AG04449 (cell line): ENCODE data around the gene CDK12.

Source experiments
- CTCF ChIA-PET: fragments of 350-600 bp; formaldehyde crosslinking; extraction: SDS; loops from one replicate; lab custom pipeline; 2021; ENCODE audit warnings: antibody characterized with exemption; lab: Yijun Ruan, JAX
- POLR2A ChIA-PET: fragments of 400-600, 350-600 bp; formaldehyde crosslinking; extraction: SDS; loops from one replicate; lab custom pipeline; 2020; ENCODE audit warnings: antibody characterized with exemption, inconsistent platforms; lab: Yijun Ruan, JAX
- DNase-seq: peaks from one replicate; pipeline ENCODE4 v3.0.0-alpha.2; 2010; ENCODE audit warnings: low read depth, low spot score
- H3K4me3 ChIP-seq: 2 replicates; pipeline ENCODE4 v1.5.1; 2011; ENCODE audit warnings: low read depth, mild to moderate bottlenecking, control low read depth, low read length
- CTCF ChIP-seq: IDR thresholded peaks from one replicate; pipeline ENCODE4 v1.5.1; 2011; ENCODE audit warnings: mild to moderate bottlenecking, moderate library complexity, low read length, control low read depth, inconsistent platforms; ENCODE audit not compliant: insufficient read depth; ENCODE audit errors: missing control alignments

The CDK12 gene

GRCh38 chr17:39563476-39563875, 102.2 kb downstream of the CDK12 start:
- DNase-seq = no peak
- CTCF ChIA-PET = interaction anchor here (11.1 to 30.5 kb wide), 2 partner anchors 17 to 61 kb away, joined by 86 to 781 read pairs; partner anchors contain the start of gene PPP1R1B
- TF ChIP-seq CTCF = no peak
- H3K4me3 ChIP-seq = no peak overlapping the region
- POLR2A ChIA-PET = no interaction called here

- DNase-seq = no peak
- no peak overlapping the region for H3K4me3 ChIP-seq
- ChIA-PET POLR2A (no interaction called here), CTCF (interaction anchor here (0.8 to 30.5 kb wide), 4 partner anchors 13 to 60 kb away, joined by 3 to 781 read pairs (median 44); partner anchors contain the start of gene PPP1R1B)
- no peak for TF ChIP-seq CTCF
These were observed 103.0 kb downstream of the CDK12 start for GRCh38 chr17:39564211-39564848.

GRCh38 chr17:39566094-39566850, 105.0 kb downstream of the CDK12 start:
- CTCF ChIA-PET = interaction anchor here (0.7 to 30.5 kb wide), 4 partner anchors 10 to 58 kb away, joined by 3 to 781 read pairs (median 6); partner anchors contain the start of gene PPP1R1B
- no peak for TF ChIP-seq CTCF
- H3K4me3 ChIP-seq = no peak overlapping the region
- POLR2A ChIA-PET = no interaction called here
- DNase-seq = no peak

GRCh38 chr17:39568702-39569101, 107.4 kb downstream of the CDK12 start:
- ChIA-PET POLR2A (no interaction called here), CTCF (interaction anchor here (0.5 to 30.5 kb wide), 3 partner anchors 21 to 56 kb away, joined by 3 to 781 read pairs (median 3); partner anchors contain the start of gene PPP1R1B)
- H3K4me3 ChIP-seq = no peak overlapping the region
- no peak for TF ChIP-seq CTCF
- DNase-seq = no peak

- CTCF ChIA-PET = interaction anchor here (30.5 kb wide), 1 partner anchor 55 kb away, joined by 781 read pairs; the partner anchor contains the start of gene PPP1R1B
- no peak for DNase-seq
- no peak overlapping the region for H3K4me3 ChIP-seq
- POLR2A ChIA-PET = no interaction called here
- no peak for TF ChIP-seq CTCF
These were observed 107.8 kb downstream of the CDK12 start for GRCh38 chr17:39569126-39569525.

GRCh38 chr17:39572121-39572520, 110.8 kb downstream of the CDK12 start:
- ChIA-PET POLR2A (no interaction called here), CTCF (interaction anchor here (1.1 to 2.0 kb wide), 5 partner anchors 19 to 50 kb away, joined by 3 to 8 read pairs (median 4); no protein-coding TSS in a partner anchor)

More at GRCh38 chr17:39572121-39572520, 110.8 kb downstream of the CDK12 start:
- DNase-seq = no peak
- H3K4me3 ChIP-seq = no peak overlapping the region
- TF ChIP-seq CTCF = no peak
